HG02943 (cell line): ENCODE results near the gene CPLX4.
"Not testable (repeated sequence)": the region's sequence is repeated elsewhere in the genome, so short reads cannot be mapped to it uniquely, and the experiment has no call there.

Experiments
- ATAC-seq: cut with Tn5 transposase; IDR thresholded peaks from one replicate; pipeline ENCODE4 v1.9.1; 2021; ENCODE audit warnings: mild to moderate bottlenecking, low read depth, moderate library complexity; ENCODE audit not compliant: unreplicated experiment

The CPLX4 gene

GRCh38 chr18:59271606-59272220, 46.7 kb downstream of the CPLX4 start:
- ATAC-seq: no peak

DNA sequence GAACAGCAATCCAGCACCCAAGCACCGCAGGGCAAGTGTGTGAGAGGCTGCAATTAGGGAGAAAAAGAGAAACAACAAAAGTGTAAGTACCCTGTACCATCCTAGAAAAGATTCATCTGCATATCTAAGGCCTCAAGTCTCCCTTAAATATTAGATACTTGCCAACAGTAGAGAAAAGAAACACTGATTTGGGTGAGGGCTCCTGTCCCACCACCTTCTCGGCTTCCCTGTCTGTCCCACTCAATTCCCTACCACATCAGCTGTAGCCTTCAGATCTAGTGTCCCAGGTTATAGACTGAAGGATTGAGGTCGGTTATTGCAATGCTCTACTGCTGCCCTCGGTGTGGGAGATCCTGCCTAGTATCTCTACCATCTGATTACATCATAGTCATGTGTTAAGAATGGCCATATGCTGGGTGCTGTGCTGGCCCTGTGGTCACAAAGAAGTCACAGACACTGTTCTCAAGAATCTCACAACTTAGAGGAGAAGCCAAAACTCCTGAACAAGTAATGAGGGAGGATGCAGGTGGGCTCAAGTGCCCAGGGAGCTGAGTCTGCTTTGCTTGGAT, 47.7 kb downstream of the CPLX4 start:
- ATAC-seq: no peak

- no peak for ATAC-seq
These were observed 48.8 kb downstream of the CPLX4 start for GRCh38 chr18:59269563-59270119.

- ATAC-seq: no peak
These were observed 49.5 kb downstream of the CPLX4 start for GRCh38 chr18:59268721-59269562.

GRCh38 chr18:59268127-59268720, 50.2 kb downstream of the CPLX4 start:
- no peak for ATAC-seq

DNA sequence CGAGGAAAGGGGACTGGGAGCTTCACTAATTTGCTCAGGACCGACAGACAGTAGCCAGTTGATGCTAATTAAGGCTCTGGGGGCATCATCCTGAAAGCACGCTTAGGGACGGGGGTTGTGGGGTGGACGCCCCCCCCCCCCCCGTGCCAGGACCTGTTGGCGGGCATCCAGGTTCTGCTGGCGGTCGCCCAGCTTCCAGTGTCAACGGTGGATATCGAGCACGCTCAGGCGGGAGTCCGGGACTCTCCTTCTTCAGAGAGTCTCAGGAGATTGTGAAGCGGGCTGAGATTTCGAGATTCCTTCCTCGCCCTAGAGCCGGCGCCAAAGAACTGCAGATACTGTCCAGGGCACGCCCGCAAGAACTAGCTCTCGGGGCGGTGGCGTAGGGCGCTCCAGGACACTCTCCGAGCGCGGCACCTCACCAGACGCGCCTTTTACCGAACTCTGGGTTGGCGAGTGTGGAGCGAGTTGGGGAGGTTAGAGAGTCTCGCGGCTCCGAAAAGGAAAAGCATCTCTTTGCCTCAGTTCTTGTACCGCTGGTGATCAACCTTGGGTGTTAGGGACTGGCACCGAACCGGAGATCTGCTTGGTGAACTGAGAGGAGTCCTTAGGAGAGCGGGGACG, 50.8 kb downstream of the CPLX4 start:
- ATAC-seq: no peak

- no peak for ATAC-seq
These were observed 51.5 kb downstream of the CPLX4 start for GRCh38 chr18:59266886-59267502.

DNA sequence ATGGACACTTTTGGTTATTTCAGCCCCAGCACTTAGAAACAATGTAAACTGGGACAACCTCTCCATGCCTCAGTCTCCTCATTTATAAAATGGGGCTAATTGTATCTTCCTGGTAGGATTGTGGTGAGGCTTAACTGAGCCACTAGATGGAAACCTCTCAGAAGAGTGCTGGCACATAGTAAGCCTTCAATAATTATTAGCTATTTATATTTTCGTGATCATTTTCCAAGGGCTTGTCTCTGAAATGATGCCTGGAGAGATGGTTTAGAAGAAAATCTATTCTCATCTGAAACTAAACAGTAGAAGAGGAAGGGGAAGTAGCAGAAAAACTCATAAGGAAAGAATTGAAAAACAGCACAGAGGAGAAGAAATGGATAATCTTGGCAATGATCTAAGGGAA, 52.0 kb downstream of the CPLX4 start:
- no peak for ATAC-seq

DNA sequence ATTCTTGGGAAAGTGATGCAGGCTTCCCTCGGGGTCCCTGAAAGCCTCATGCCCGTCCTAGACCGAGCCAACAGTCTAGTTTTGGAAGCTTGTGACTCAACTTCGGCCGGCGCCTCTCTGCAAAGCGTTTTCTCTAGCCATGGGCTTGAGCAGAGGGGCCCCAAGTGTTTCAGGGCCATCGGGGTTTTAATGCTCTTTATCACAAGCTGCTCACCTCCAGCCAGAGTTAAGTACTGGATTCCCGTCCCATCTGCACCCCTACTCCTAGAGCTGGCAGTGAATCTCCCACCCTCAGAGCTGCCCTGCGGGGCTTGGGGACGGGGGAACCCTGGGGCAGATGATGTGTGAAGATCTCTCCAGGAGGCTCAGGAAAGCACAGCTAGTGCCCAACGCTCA, 52.5 kb downstream of the CPLX4 start:
- ATAC-seq: no peak

DNA sequence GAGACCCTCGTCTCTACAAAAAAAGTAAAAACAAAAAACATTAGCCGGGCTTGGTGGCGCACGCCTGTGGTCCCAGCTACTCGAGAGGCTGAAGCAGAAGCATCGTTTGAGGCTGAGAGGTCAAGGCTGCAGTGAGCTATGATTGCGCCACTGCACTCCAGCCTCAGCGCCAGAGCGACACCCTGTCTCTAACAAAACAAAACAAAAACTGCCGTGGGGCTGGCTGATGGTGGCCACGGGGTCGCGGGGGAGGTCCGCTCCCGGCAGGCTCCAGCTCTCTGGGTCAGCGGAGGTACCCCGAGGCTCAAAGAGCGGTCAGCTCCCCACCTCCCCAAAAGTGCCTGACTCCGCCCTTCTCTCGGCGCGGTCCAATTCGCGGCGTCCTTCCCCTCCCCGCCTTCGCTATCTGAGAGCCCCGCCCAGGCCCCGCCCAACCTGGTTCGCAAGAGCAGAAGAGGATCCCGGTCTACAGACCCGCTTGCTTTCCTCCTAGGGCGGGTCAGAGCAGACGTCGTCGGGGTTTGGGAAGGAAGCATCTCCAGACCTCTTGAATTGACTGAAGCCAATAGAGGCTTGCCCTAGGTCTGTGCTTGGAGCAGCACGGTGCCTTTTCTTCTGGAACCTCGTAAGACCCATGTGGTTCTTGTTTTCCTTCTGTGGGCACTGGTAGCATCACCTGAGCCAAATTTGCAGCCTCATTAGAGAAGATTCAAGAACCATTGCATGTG, 53.0 kb downstream of the CPLX4 start:
- ATAC-seq: no peak

DNA sequence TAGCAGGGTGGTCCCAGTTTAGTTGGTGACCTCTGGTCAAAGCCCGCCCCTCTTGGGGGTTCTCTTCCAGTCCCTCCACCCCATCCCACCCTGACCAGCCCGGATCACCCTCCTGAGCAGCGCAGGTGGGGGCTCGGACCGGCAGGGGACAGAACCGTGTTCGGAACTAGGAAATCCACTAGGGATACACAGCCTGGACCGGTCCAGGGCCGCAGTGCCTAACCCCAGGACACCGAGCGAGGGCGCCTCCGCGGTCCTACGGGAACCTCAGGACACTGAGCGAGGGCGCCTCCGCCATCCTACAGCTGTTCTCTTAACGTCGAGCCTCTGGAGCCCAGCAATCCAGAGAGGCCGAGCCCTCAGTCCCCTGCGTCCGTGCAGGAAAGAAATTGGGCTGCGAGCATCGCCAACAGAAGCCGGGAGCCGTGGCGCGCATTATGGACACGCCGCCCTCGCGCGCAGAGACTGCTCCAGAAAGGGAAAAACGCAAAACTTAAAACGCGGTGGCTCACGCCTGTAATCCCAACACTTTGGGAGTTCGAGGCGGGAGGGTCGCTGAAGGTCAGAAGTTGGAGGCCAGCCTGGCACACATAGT, 53.7 kb downstream of the CPLX4 start:
- no peak for ATAC-seq

- no peak for ATAC-seq
These were observed 54.3 kb downstream of the CPLX4 start for GRCh38 chr18:59264121-59264571.

DNA sequence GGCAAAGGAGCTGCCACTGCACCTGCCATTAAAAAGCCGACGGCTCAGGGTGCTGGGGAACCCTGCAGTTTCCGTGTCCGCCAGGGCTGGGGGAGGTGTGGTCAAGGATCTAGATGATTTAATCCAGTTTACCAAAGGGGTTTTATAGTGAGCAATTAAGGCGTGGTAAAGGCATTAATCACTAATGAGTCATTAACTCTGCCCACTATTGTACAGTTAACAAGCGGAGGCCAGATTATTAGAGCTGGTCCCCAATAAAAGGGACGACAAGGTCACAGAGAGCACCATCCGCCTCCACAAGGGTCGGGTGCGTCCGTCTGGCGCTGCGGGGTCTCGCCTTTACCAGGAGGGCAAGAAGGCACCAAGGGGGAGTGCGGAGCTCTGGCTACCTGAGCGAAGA, 54.8 kb downstream of the CPLX4 start:
- no peak for ATAC-seq

DNA sequence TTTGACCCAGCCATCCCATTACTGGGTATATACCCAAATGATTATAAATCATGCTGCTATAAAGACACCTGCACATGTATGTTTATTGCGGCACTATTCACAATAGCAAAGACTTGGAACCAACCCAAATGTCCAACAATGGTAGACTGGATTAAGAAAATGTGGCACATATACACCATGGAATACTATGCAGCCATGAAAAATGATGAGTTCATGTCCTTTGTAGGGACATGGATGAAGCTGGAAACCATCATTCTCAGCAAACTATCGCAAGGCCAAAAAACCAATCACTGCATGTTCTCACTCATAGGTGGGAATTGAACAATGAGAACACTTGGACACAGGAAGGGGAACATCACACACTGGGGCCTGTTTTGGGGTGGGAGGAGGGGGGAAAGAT, 56.2 kb downstream of the CPLX4 start:
- not testable (repeated sequence) for ATAC-seq

DNA sequence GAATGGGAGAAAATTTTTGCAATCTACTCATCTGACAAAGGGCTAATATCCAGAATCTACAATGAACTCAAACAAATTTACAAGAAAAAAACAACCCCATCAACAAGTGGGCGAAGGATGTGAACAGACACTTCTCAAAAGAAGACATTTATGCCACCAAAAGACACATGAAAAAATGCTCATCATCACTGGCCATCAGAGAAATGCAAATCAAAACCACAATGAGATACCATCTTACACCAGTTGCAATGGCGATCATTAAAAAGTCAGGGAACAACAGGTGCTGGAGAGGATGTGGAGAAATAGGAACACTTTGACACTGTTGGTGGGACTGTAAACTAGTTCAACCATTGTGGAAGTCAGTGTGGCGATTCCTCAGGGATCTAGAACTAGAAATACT, 56.6 kb downstream of the CPLX4 start:
- not testable (repeated sequence) for ATAC-seq

GRCh38 chr18:59255491-59255890, 63.0 kb downstream of the CPLX4 start:
- ATAC-seq: not testable (repeated sequence)

DNA sequence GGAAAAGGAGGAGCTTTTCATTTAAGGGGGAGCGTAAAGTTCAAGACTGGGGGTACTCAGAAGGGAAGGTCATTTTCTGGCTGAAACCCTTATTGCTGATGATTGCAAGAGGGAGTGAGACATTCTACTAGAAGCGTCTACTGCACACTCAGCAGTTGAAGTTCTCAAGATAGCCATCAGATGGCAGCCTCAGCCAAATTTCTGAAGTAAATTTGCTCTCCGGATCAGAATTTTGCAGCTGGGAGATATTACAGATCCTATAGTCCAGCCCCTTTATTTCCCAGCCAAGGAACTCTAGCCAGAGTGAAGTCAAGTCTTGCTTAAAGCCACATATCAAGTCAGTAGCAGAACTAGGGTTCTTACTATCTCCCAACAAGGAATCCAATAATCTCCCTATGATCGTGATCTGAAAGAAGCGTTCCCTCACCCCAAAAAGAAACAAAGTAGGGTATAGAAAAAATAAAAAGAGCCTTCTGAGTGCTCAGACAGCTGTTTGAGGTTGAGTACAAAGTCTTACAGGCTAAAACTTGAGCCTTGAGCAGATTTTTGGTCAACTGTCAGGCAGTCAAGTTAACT, 69.2 kb downstream of the CPLX4 start:
- ATAC-seq: no peak

- ATAC-seq: no peak
These were observed 71.7 kb downstream of the CPLX4 start for GRCh38 chr18:59246796-59247195.
